Neural cell (in vitro differentiated cells): Measurements from ENCODE around the gene COX8A. TPM values are rescaled to one million over a fixed set of nuclear protein-coding genes. Genes with fewer than 3 reads are reported as not detected.
"Not testable (repeated sequence)": the region's sequence is repeated elsewhere in the genome, so short reads cannot be mapped to it uniquely, and the experiment has no call there.

Experiments used
- H2AFZ ChIP-seq: fragments of 200-600, 300-800 bp; sonication (generic), shearing (Covaris generic); 2 replicates; pipeline ENCODE4 v1.6.0; 2014; ENCODE audit warnings: low read depth, mild to moderate bottlenecking, antibody characterized with exemption, low read length, moderate library complexity
- H3F3A ChIP-seq: fragments of 200-600 bp; shearing (Covaris generic); 2 replicates; pipeline ENCODE4 v1.6.1; 2016; ENCODE audit warnings: mild to moderate bottlenecking, moderate library complexity, mixed read lengths, antibody characterized with exemption, low read length; ENCODE audit not compliant: insufficient read depth, poor library complexity, severe bottlenecking
- H3K27ac ChIP-seq: fragments of 200-600, 300-800 bp; sonication (generic), shearing (Covaris generic); 2 replicates; pipeline ENCODE4 v1.5.1; 2014; ENCODE audit warnings: mild to moderate bottlenecking, low read length, moderate library complexity
- H3K27me3 ChIP-seq: fragments of 300-800, 200-600 bp; sonication (generic), shearing (Covaris generic); 2 replicates; pipeline ENCODE4 v1.6.0; 2014; ENCODE audit warnings: mild to moderate bottlenecking, low read depth, low read length, moderate library complexity; ENCODE audit not compliant: insufficient read depth
- H3K36me3 ChIP-seq: fragments of 300-800, 200-600 bp; sonication (generic), shearing (Covaris generic); 2 replicates; pipeline ENCODE4 v1.5.1; 2014; ENCODE audit warnings: mild to moderate bottlenecking, antibody characterized with exemption, low read length, moderate library complexity; ENCODE audit not compliant: insufficient read depth
- H3K4me2 ChIP-seq: fragments of 300-800, 200-600 bp; sonication (generic), shearing (Covaris generic); 2 replicates; pipeline ENCODE4 v1.6.0; 2014; ENCODE audit warnings: mild to moderate bottlenecking, low read length
- H3K4me3 ChIP-seq: fragments of 300-800, 200-600 bp; sonication (generic), shearing (Covaris generic); 2 replicates; pipeline ENCODE4 v1.5.1; 2014; ENCODE audit warnings: mild to moderate bottlenecking, low read length, moderate library complexity
- H3K79me2 ChIP-seq: fragments of 200-600 bp; shearing (Covaris generic); replicated peaks from 2 replicates; pipeline ENCODE4 v1.6.0; 2014; ENCODE audit warnings: mild to moderate bottlenecking, low read length, moderate library complexity; ENCODE audit not compliant: insufficient read depth
- H3K9ac ChIP-seq: fragments of 300-800, 200-600 bp; sonication (generic), shearing (Covaris generic); 2 replicates; pipeline ENCODE4 v1.6.1; 2016; ENCODE audit warnings: mild to moderate bottlenecking, low read length, mixed read lengths
- H3K9me2 ChIP-seq: fragments of 200-600 bp; shearing (Covaris generic); 2 replicates; pipeline ENCODE4 v1.6.1; 2016; ENCODE audit warnings: mild to moderate bottlenecking, low read length, mixed read lengths; ENCODE audit not compliant: insufficient read depth
- H3K9me3 ChIP-seq: fragments of 200-600, 300-800 bp; sonication (generic), shearing (Covaris generic); 2 replicates; pipeline ENCODE4 v1.6.1; 2016; ENCODE audit warnings: mild to moderate bottlenecking, mixed run types, low read length, moderate library complexity, mixed read lengths
- H4K20me1 ChIP-seq: fragments of 200-600 bp; shearing (Covaris generic); 2 replicates; pipeline ENCODE4 v1.6.1; 2016; ENCODE audit warnings: mild to moderate bottlenecking, mixed run types; ENCODE audit not compliant: insufficient read depth
- EP300 ChIP-seq: fragments of 450-650 bp; conservative IDR thresholded peaks from 2 replicates; pipeline ENCODE4 v1.6.1; 2014; ENCODE audit warnings: antibody characterized with exemption, mild to moderate bottlenecking, moderate library complexity; ENCODE audit not compliant: poor library complexity, severe bottlenecking
- EZH2 ChIP-seq: fragments of 200-600, 300-800 bp; shearing (Covaris generic), sonication (generic); IDR thresholded peaks from 2 replicates; pipeline ENCODE4 v1.6.1; 2014; ENCODE audit warnings: antibody characterized with exemption, low read length, borderline replicate concordance, mild to moderate bottlenecking; ENCODE audit not compliant: insufficient read depth, poor library complexity, severe bottlenecking
- MXI1 ChIP-seq: fragments of 450-650 bp; conservative IDR thresholded peaks from 2 replicates; pipeline ENCODE4 v1.6.1; 2014; ENCODE audit warnings: antibody characterized with exemption, mild to moderate bottlenecking; ENCODE audit not compliant: poor library complexity, severe bottlenecking
- POLR2AphosphoS5 ChIP-seq: IDR thresholded peaks from 2 replicates; pipeline ENCODE4 v1.6.1; 2012
- RAD21 ChIP-seq: fragments of 450-650 bp; conservative IDR thresholded peaks from 2 replicates; pipeline ENCODE4 v1.6.1; 2014; ENCODE audit warnings: antibody characterized with exemption, mild to moderate bottlenecking, moderate library complexity
- SMC3 ChIP-seq: fragments of 450-650 bp; conservative IDR thresholded peaks from 2 replicates; pipeline ENCODE4 v1.6.1; 2014; ENCODE audit warnings: antibody characterized with exemption, mild to moderate bottlenecking, moderate library complexity; ENCODE audit not compliant: poor library complexity
- TAF1 ChIP-seq: IDR thresholded peaks from 2 replicates; pipeline ENCODE4 v1.6.1; 2012; ENCODE audit warnings: low read depth
- polyA plus RNA-seq: library from polyadenylated mRNA; depleted of rRNA; stranded (reverse); fragments of >200 nt; gene quantifications from 2 replicates; pipeline ENCODE4 v1.2.3, GENCODE V29; 2014
- TF ChIP-seq, protein P1 (sequence below): fragments of 450-650 bp; IDR thresholded peaks from 2 replicates; pipeline ENCODE4 v1.5.1; 2014; ENCODE audit warnings: antibody characterized with exemption, mild to moderate bottlenecking, moderate library complexity; ENCODE audit not compliant: poor library complexity, severe bottlenecking
- TF ChIP-seq, protein P2 (sequence below): IDR thresholded peaks from 2 replicates; pipeline ENCODE4 v1.6.1; 2012; ENCODE audit warnings: borderline replicate concordance

COX8A gene
- polyA plus RNA-seq, 1 donor from 2014 or later: 863 TPM

GRCh38 chr11:63961608-63962412 lies 12.6 kb upstream of the COX8A start:
- Histone ChIP-seq H3K9ac (no peak overlapping the region), H3K27me3 (no peaks in the 10 kb centered on the region), H3K9me2 (no peaks in the 10 kb centered on the region), H3K36me3 (no peaks in the 10 kb centered on the region), H3K27ac (no peak overlapping the region), H3K9me3 (no peaks in the 10 kb centered on the region), H2AFZ (no peak overlapping the region), H3K4me3 (no peak overlapping the region), H3K79me2 (no peaks in the 10 kb centered on the region), H4K20me1 (no peaks in the 10 kb centered on the region), H3F3A (no peaks in the 10 kb centered on the region), H3K4me2 (no peak overlapping the region)
- TF ChIP-seq RAD21: no peak
- no peak for TF ChIP-seq MXI1
- no peak for TF ChIP-seq EP300
- TF ChIP-seq, protein P1, sequence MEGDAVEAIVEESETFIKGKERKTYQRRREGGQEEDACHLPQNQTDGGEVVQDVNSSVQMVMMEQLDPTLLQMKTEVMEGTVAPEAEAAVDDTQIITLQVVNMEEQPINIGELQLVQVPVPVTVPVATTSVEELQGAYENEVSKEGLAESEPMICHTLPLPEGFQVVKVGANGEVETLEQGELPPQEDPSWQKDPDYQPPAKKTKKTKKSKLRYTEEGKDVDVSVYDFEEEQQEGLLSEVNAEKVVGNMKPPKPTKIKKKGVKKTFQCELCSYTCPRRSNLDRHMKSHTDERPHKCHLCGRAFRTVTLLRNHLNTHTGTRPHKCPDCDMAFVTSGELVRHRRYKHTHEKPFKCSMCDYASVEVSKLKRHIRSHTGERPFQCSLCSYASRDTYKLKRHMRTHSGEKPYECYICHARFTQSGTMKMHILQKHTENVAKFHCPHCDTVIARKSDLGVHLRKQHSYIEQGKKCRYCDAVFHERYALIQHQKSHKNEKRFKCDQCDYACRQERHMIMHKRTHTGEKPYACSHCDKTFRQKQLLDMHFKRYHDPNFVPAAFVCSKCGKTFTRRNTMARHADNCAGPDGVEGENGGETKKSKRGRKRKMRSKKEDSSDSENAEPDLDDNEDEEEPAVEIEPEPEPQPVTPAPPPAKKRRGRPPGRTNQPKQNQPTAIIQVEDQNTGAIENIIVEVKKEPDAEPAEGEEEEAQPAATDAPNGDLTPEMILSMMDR: no peak
- TF ChIP-seq EZH2: no peak
- TF ChIP-seq SMC3: no peak

- H4K20me1 ChIP-seq, H3K27me3 ChIP-seq, H3K4me3 ChIP-seq, H3K9me2 ChIP-seq, H3K27ac ChIP-seq, H3F3A ChIP-seq, H3K79me2 ChIP-seq, H2AFZ ChIP-seq, H3K9me3 ChIP-seq, H3K9ac ChIP-seq, H3K4me2 ChIP-seq, H3K36me3 ChIP-seq: not testable (repeated sequence)
These were observed 10.5 kb upstream of the COX8A start for GRCh38 chr11:63963895-63964294.

- no peaks in the 10 kb centered on the region for H3F3A ChIP-seq
- TF ChIP-seq, protein P2, sequence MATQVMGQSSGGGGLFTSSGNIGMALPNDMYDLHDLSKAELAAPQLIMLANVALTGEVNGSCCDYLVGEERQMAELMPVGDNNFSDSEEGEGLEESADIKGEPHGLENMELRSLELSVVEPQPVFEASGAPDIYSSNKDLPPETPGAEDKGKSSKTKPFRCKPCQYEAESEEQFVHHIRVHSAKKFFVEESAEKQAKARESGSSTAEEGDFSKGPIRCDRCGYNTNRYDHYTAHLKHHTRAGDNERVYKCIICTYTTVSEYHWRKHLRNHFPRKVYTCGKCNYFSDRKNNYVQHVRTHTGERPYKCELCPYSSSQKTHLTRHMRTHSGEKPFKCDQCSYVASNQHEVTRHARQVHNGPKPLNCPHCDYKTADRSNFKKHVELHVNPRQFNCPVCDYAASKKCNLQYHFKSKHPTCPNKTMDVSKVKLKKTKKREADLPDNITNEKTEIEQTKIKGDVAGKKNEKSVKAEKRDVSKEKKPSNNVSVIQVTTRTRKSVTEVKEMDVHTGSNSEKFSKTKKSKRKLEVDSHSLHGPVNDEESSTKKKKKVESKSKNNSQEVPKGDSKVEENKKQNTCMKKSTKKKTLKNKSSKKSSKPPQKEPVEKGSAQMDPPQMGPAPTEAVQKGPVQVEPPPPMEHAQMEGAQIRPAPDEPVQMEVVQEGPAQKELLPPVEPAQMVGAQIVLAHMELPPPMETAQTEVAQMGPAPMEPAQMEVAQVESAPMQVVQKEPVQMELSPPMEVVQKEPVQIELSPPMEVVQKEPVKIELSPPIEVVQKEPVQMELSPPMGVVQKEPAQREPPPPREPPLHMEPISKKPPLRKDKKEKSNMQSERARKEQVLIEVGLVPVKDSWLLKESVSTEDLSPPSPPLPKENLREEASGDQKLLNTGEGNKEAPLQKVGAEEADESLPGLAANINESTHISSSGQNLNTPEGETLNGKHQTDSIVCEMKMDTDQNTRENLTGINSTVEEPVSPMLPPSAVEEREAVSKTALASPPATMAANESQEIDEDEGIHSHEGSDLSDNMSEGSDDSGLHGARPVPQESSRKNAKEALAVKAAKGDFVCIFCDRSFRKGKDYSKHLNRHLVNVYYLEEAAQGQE: no peak
- TF ChIP-seq RAD21 (no peak), EP300 (no peak), SMC3 (no peak), EZH2 (no peak), TAF1 (no peak), MXI1 (no peak), POLR2AphosphoS5 (no peak)
- TF ChIP-seq, protein P1: no peak
- H3K4me2 ChIP-seq: no peak overlapping the region
- no peak overlapping the region for H2AFZ ChIP-seq
- no peaks in the 10 kb centered on the region for H3K9me3 ChIP-seq
- H3K9me2 ChIP-seq: no peaks in the 10 kb centered on the region
- no peaks in the 10 kb centered on the region for H4K20me1 ChIP-seq
- H3K27ac ChIP-seq: no peak overlapping the region
- no peaks in the 10 kb centered on the region for H3K27me3 ChIP-seq
- H3K4me3 ChIP-seq: no peak overlapping the region
- no peaks in the 10 kb centered on the region for H3K36me3 ChIP-seq
- H3K79me2 ChIP-seq: no peaks in the 10 kb centered on the region
- H3K9ac ChIP-seq: no peak overlapping the region
These were observed 8.0 kb upstream of the COX8A start for GRCh38 chr11:63966444-63966843.
